ENCODE data around the gene FKBP6.
"Not testable (repeated sequence)": the region's sequence is repeated elsewhere in the genome, so short reads cannot be mapped to it uniquely, and the experiment has no call there.

The FKBP6 gene

DNA sequence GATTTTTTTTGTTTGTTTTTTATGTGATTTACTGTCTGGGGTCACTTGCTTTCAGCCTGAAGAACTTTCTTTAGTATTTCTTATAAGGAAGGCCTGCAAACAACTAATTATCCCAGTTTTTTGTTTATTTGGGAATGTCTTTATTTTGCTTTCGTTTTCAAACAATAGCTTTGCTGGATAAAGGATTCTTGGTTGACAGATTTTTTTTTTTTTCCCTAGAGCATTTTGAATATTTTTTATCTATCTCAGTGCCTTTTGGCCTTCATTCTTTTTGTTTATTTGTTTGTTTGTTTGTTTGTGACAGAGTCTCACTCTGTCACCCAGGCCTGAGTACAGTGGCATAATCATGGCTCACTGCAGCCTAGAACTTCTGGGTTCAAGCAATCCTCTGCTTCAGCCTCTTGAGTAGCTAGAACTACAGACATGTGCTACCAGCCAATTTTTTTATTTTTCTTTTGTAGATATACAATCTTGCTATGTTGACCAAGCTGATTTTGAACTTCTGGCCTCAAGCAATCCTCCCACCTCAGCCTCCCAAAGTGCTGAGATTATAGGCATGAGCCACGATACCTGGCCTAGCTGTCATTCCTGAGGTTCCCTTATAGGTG is 59.4 kb downstream of the FKBP6 start:
- no peak overlapping the region for H3K27ac ChIP-seq
- DNase-seq (ENCODE audit: low read depth, low spot score) = no peak

DNA sequence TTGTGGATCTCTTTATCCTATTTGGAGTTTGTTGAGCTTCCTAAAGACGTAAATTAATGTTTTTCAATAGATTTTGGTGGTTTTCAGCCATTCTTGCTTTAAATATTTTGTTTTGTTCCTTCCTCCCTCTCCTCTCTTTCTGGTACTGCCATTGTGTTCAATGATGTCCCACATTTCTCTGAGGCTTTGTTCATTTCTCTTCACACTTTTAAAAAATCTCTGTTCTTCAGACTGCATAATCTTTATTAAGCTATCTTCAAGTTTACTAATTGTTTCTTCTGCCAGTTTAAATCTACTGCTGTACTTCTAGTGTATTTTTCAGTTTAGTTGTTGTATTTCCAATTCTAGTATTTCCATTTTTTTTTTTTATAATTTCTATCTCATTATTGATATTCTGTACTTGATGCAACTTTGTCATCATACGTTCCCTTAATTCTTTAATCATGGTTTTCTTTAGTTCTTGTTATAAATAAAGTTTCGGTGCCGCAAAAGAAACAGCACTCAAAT is 60.0 kb downstream of the FKBP6 start:
- no peak for DNase-seq (ENCODE audit: low read depth, low spot score)
- H3K27ac ChIP-seq = no peak overlapping the region

DNA sequence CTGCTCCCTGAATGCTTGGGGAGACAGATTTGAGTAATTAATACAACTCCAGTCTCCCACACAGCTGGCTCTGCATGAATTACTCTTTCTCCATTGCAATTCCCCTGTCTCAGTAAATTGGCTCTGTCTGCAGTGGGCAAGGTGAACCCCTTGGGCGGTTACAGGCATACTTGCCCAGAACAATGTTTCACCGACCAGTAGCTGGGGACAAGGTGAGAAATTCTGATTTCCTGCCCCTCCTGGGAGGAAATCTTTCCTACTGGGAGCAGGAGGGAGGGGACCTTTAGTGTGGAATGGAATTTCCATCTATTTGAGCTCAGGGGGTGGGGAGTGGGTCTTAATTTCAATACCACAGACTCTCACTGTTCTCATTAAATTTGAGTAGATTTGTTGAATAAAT is 63.4 kb downstream of the FKBP6 start:
- H3K27ac ChIP-seq = no peak overlapping the region
- DNase-seq (ENCODE audit: low read depth, low spot score) = no peak

DNA sequence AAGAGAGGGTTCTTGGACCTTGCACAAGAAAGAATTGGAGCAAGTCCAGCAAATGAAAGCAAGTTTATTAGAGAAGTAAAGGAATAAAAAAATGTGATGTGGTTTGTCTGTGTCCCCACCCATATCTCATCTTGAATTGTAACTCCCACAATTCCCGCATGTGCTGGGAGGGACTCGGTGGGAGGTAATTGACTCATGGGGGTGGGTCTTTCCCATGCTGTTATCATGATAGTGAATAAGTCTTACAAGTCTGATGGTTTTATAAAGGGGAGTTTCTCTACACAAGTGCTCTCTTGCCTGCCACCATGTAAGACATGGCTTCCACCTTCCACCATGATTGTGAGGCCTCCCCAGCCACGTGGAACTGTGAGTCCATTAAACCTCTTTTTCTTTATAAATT is 66.5 kb downstream of the FKBP6 start:
- DNase-seq (ENCODE audit: low read depth, low spot score) = no peak

DNA sequence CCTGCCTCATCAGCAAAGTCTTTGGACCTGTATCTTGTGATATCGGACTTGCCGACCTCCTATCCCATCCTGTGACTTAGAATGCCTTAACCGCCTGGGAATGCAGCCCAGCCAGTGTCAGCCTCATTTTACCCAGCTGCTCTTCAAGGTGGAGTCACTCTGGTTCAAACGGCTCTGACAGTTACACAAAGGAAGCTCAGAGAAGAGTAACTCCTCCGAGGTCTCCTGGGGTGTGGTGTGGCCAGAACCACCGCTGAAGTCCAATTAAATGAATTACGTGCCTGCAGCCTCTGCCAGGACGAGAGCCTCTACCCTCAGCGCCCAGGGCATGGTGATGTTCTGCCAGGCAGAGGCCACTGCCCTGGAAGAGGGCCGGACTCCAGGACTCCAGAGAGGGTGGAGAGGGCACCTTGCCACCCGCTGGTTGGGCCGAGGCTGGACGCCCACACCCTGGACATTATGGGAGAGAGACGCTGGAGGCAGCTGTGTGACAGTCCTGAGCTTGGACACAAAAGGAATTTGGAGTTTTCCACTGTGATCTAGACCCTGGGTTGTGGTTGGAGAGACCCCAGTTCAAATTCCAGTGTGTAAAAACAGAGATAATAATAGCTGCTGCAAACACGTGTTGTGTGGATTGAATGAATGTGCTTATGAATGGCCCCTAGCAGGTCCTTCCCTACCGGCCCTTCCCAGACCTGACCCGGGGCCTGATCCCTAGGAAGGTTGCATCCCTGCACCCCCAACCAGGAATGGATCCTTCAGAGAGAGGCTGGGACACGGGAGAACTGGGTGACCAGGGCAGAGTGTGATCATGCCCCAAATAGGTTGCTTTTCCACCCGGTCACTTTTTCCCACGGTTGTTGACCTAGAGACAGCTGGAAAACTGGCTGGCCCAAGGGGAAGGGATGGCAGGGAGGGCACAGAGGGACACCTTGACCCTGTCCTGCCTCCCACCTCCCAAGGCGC is 67.9 kb downstream of the FKBP6 start:
- H3K27ac ChIP-seq = no peak overlapping the region
- no peak for DNase-seq (ENCODE audit: low read depth, low spot score)

More for the DNA sequence above, 66.5 kb downstream of the FKBP6 start:
- no peak overlapping the region for H3K27ac ChIP-seq

DNA sequence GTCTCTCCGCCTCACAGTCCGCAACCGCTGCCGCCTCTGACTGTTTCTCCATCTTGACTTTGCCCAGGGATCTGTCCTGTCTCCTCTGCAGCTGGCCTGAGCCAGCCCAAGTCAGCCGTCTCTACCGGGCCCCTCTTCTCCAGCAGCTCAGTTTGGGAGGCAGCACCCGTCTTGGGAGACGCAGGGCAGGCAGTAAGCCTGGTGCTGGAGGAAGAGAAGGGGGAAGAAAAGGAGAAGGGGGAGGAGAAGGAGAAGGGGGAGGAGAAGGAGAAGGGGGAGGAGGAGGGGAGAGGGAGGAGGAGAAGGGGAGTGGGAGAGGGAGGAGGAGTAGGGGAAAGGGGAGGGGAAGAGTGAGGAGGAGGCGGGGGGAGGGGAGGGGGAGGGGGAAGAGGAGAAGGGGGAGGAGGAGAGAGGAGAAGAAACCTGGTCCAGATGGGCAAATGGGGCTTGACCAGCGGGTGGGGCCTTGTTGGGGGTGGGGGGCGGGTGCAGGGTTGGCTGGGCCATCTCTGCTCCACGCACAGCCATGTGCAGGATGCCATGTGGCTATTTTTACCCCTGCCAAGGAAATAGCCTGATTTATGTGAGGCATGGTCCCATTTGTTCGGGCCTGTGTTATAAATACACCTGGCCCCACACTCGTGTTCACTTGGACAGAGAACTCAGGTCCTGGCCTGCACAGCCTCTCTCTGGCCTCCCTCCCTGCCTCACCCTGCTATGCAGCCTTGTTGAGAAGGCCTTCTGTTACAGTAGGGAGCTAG is 69.7 kb downstream of the FKBP6 start:
- no peak for DNase-seq (ENCODE audit: low read depth, low spot score)
- no peak overlapping the region for H3K27ac ChIP-seq

DNA sequence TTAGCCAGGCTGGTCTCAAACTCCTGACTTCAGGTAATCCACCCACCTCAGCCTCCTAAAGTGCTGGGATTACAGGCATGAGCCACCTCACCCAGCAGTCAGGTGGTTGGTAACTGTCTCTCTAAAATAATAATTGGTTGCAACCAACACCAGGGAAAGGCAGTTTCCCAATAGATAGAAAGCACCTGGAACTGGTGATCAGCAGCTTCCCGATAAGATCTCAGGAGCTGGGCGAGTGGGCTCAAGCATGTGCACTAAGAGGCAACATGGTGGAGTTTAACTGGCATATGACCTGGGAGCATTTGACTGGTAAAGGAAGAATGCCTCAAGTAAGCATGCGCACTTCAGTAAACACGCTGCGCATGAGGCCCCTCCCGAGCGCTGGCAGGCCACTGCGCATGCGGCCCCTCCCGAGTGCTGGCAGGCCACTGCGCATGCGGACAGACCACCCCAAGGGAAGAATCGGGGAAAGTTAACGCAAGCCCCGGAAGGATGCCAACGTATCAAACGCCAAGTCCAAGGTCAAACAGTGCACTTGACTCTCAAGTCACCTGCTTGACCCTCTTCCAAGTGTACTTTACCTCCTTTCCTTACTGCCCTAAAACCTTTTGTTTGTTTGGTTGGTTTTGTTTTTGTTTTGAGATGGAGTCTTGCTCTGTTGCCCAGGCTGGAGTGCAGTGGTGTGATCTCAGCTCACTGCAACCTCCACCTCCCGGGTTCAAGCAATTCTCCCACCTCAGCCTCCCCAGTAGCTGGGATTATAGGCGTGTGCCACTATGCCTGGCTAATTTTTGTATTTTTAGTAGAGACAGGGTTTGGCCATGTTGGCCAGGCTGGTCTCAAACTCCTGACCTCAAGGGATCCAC is 71.5 kb downstream of the FKBP6 start:
- DNase-seq (ENCODE audit: low read depth, low spot score); H3K27ac ChIP-seq: not testable (repeated sequence)

DNA sequence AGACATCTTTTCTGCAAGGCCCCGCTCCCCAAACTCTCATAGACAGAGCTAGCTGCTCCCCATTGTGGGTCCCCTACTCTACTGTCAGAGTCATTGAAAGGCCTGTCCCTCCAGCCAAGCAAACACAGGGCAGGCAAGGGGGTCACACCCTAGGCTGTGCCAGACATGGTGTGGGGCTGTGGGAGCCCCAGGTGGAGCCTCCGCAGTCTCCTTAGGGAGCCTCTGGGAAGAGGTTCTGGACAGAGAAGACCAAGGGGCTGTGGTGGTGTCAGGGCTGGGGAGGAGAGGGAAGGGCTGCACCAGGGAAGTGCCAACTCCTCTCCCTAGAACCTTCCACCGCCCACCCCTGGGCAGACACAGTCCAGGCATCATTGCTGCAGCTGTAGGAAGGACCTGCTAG is 76.9 kb downstream of the FKBP6 start:
- not testable (repeated sequence) for DNase-seq (ENCODE audit: low read depth, low spot score); H3K27ac ChIP-seq
